A549 (cell line): Measurements from ENCODE around the gene SCYL1. TPM values are rescaled to one million over a fixed set of nuclear protein-coding genes. Genes with fewer than 3 reads are reported as not detected.
A peak's percentile ranks its signal among the peaks of the same experiment; 100 is the strongest.

Experiments
- ATAC-seq, 2 experiments: fragments of 200-7000 bp in 1 of 2; fragments of >200 bp in 1 of 2; cut with Nextera tagmentation in 1 of 2; cut with Tn5 transposase in 1 of 2; 3 replicates each; pipeline versions ENCODE4 v1.8.0 to v1.9.1; 2018 to 2020; ENCODE audit warnings: mild to moderate bottlenecking in 1 of 2, moderate library complexity in 1 of 2
- CTCF ChIA-PET: fragments of 300-600 bp; sonication (Branson Sonifier 250); formaldehyde crosslinking; extraction: SDS; loops from one replicate; lab custom pipeline; 2021; ENCODE audit warnings: antibody characterized with exemption, inconsistent platforms; lab: Yijun Ruan, JAX
- POLR2A ChIA-PET: fragments of 350-600 bp; formaldehyde crosslinking; extraction: SDS; loops from one replicate; lab custom pipeline; 2021; ENCODE audit warnings: antibody characterized with exemption, inconsistent platforms; lab: Yijun Ruan, JAX
- DNase-seq, 2 experiments: peaks; one replicate each; pipeline versions ENCODE4 v3.0.0 to v3.0.0-alpha.2; 2011 to 2016; ENCODE audit warnings: low read depth in 1 of 2, low spot score in 1 of 2
- FAIRE-seq: peaks from 2 replicates; lab custom pipeline; 2011; peaks lifted over from hg19 to GRCh38; lab: Jason Lieb, UNC
- H3K27ac ChIP-seq, 2 experiments: fragments of >200 bp; sonication (Bioruptor Twin); formaldehyde crosslinking; 3 replicates each; pipeline ENCODE4 v1.5.1; 2016 to 2017
- H3K4me1 ChIP-seq: fragments of >200 bp; sonication (Bioruptor Twin); formaldehyde crosslinking; 3 replicates; pipeline ENCODE4 v1.6.1; 2016
- H3K4me2 ChIP-seq: fragments of >200 bp; sonication (Bioruptor Twin); formaldehyde crosslinking; 3 replicates; pipeline ENCODE4 v1.6.1; 2016
- H3K4me3 ChIP-seq: fragments of >200 bp; sonication (Bioruptor Twin); formaldehyde crosslinking; 3 replicates; pipeline ENCODE4 v1.5.1; 2016
- H3K9me3 ChIP-seq: fragments of >200 bp; sonication (Bioruptor Twin); formaldehyde crosslinking; 3 replicates; pipeline ENCODE4 v1.6.1; 2016
- CBX2 ChIP-seq: fragments of 200-600 bp; sonication (generic); IDR thresholded peaks from 2 replicates; pipeline ENCODE4 v1.6.1; 2016; ENCODE audit warnings: low read depth, mild to moderate bottlenecking, borderline replicate concordance
- CBX8 ChIP-seq: fragments of 200-600 bp; sonication (generic); IDR thresholded peaks from 2 replicates; pipeline ENCODE4 v1.6.1; 2016
- CEBPB ChIP-seq, 2 experiments: fragments of >200 bp in 1 of 2; sonication (Bioruptor Twin) in 1 of 2; formaldehyde crosslinking in 1 of 2; IDR thresholded peaks; 2 replicates each; pipeline ENCODE4 v1.6.1; 2012 to 2016
- CHD4 ChIP-seq: fragments of 200-600 bp; sonication (generic); IDR thresholded peaks from 2 replicates; pipeline ENCODE4 v1.6.1; 2016; ENCODE audit warnings: antibody characterized with exemption, mild to moderate bottlenecking, borderline replicate concordance
- E2F6 ChIP-seq: IDR thresholded peaks from 2 replicates; pipeline ENCODE4 v1.6.1; 2012; ENCODE audit warnings: low read depth, borderline replicate concordance
- EHF ChIP-seq: fragments of 250-450 bp; sonication (Bioruptor Pico); IDR thresholded peaks from 2 replicates; pipeline ENCODE4 v1.5.0; 2020; ENCODE audit warnings: mild to moderate bottlenecking
- EHMT2 ChIP-seq: fragments of 200-600 bp; sonication (generic); IDR thresholded peaks from 2 replicates; pipeline ENCODE4 v1.6.1; 2016; ENCODE audit warnings: antibody characterized with exemption, low read depth, mild to moderate bottlenecking, moderate library complexity
- FOSB ChIP-seq: fragments of 250-450 bp; sonication (Bioruptor Pico); IDR thresholded peaks from 2 replicates; pipeline ENCODE4 v1.5.0; 2020; ENCODE audit warnings: mild to moderate bottlenecking, moderate library complexity
- FOSL2 ChIP-seq, 2 experiments: fragments of 450-650 bp in 1 of 2; fragments of >200 bp in 1 of 2; sonication (Bioruptor Twin) in 1 of 2; formaldehyde crosslinking; IDR thresholded peaks; 2 replicates each; pipeline versions ENCODE4 v1.5.0 to v1.6.1; 2016 to 2020; ENCODE audit warnings: mild to moderate bottlenecking in 1 of 2, moderate library complexity in 1 of 2
- FOXS1 ChIP-seq: fragments of 250-450 bp; sonication (Bioruptor Pico); IDR thresholded peaks from 2 replicates; pipeline ENCODE4 v1.5.0; 2020; ENCODE audit warnings: mild to moderate bottlenecking, moderate library complexity
- HDAC2 ChIP-seq: fragments of 200-600 bp; sonication (generic); IDR thresholded peaks from 2 replicates; pipeline ENCODE4 v1.6.1; 2016
- HOXA7 ChIP-seq: fragments of 250-450 bp; sonication (Bioruptor Pico); IDR thresholded peaks from 2 replicates; pipeline ENCODE4 v1.5.0; 2020; ENCODE audit warnings: mild to moderate bottlenecking, moderate library complexity
- JUN ChIP-seq, 2 experiments: fragments of >200 bp; sonication (Bioruptor Twin); formaldehyde crosslinking; IDR thresholded peaks; 2 replicates in 1 of 2; 3 replicates in 1 of 2; pipeline ENCODE4 v1.6.1; 2016 to 2017
- KDM1A ChIP-seq: fragments of 200-600 bp; sonication (generic); IDR thresholded peaks from 2 replicates; pipeline ENCODE4 v1.6.1; 2016; ENCODE audit warnings: low read depth, mild to moderate bottlenecking
- MAZ ChIP-seq: fragments of 150-350 bp; IDR thresholded peaks from 2 replicates; pipeline ENCODE4 v1.6.1; 2014; ENCODE audit warnings: antibody characterized with exemption, low read depth, low read length, borderline replicate concordance
- NR3C1 ChIP-seq: fragments of >200 bp; sonication (Bioruptor Twin); formaldehyde crosslinking; IDR thresholded peaks from 3 replicates; pipeline ENCODE4 v1.6.1; 2017
- PBX3 ChIP-seq: IDR thresholded peaks from 2 replicates; pipeline ENCODE4 v1.6.1; 2012
- POLR2A ChIP-seq: IDR thresholded peaks from 2 replicates; pipeline ENCODE4 v1.6.1; 2012; ENCODE audit warnings: mild to moderate bottlenecking, low read length
- POLR2AphosphoS2 ChIP-seq: conservative IDR thresholded peaks from 2 replicates; pipeline ENCODE4 v1.6.1; 2012; ENCODE audit warnings: low read length, improper control_type of control experiment, inconsistent platforms
- RAD21 ChIP-seq, 2 experiments: fragments of >200 bp in 1 of 2; sonication (Bioruptor Twin) in 1 of 2; formaldehyde crosslinking in 1 of 2; IDR thresholded peaks in 1 of 2; conservative IDR thresholded peaks in 1 of 2; 2 replicates in 1 of 2; 3 replicates in 1 of 2; pipeline ENCODE4 v1.6.1; 2012 to 2018; ENCODE audit warnings: inconsistent platforms in 1 of 2
- RNF2 ChIP-seq: fragments of 200-600 bp; sonication (generic); IDR thresholded peaks from 2 replicates; pipeline ENCODE4 v1.6.1; 2016; ENCODE audit warnings: low read depth, mild to moderate bottlenecking, antibody characterized with exemption, moderate library complexity, borderline replicate concordance
- TFCP2L1 ChIP-seq: fragments of 250-450 bp; sonication (Bioruptor Pico); IDR thresholded peaks from 2 replicates; pipeline ENCODE4 v1.5.0; 2021; ENCODE audit warnings: mild to moderate bottlenecking
- ZC3H11A ChIP-seq: fragments of 450-650 bp; IDR thresholded peaks from 2 replicates; pipeline ENCODE4 v1.6.1; 2014; ENCODE audit warnings: antibody characterized with exemption, mild to moderate bottlenecking
- WGBS: methylation state at CpG from one replicate; pipeline ENCODE4 v1.1.6; 2017; ENCODE audit errors: missing lambda C conversion rate; 5-methylcytosine and 5-hydroxymethylcytosine counted together
- polyA plus RNA-seq, 4 experiments: library from polyadenylated mRNA; depleted of rRNA in 3 of 4; stranded (reverse); fragments of >200 nt; fragmentation: RNase III in 1 of 4; extraction: RNeasy Plus Mini Kit Qiagen cat#74134 plus additional on column Dnase treatment in 1 of 4; gene quantifications; 2 replicates in 3 of 4; 3 replicates in 1 of 4; pipeline ENCODE4 v1.2.3, GENCODE V29; 2011 to 2017
- TF ChIP-seq, protein P1 (sequence below): fragments of >200 bp; sonication (Bioruptor Twin); formaldehyde crosslinking; IDR thresholded peaks from 2 replicates; pipeline ENCODE4 v1.6.1; 2016
- TF ChIP-seq, protein P2 (sequence below): fragments of 450-650 bp; IDR thresholded peaks from 2 replicates; pipeline ENCODE4 v1.6.1; 2014; ENCODE audit warnings: antibody characterized with exemption
- TF ChIP-seq, protein P3 (sequence below): fragments of 250-450 bp; sonication (Bioruptor Pico); IDR thresholded peaks from 2 replicates; pipeline ENCODE4 v1.5.0; 2021; ENCODE audit warnings: mild to moderate bottlenecking, moderate library complexity, borderline replicate concordance

Gene SCYL1
- polyA plus RNA-seq, 2 of the 4 experiments (the other 2 are of a cell fraction), result 30.8 to 46.8 TPM

DNA sequence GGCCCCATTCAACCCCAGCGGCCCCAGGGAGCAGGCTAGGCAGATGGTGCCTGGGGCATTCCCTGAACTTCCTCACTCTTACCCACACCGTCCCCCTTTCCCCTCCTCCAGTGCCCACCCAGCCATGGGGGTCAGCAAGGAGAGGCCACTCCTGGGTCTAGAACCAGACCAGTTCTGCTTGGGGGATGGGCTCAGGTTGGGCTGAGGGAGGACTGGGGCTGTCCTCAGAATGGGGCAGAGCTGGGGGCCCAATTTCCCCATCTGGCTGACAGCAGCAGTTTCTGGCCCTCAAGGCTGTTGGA is 12.4 kb downstream of the SCYL1 start:
- DNase-seq (no peak), FAIRE-seq (no peak), ATAC-seq (no peak)
- Histone ChIP-seq H3K4me3 (no peak overlapping the region), H3K27ac (no peak overlapping the region), H3K4me2 (no peak overlapping the region), H3K4me1 (peaks cover 10% of the 10 kb centered on the region), H3K9me3 (no peaks in the 10 kb centered on the region)
- TF ChIP-seq, protein P1, sequence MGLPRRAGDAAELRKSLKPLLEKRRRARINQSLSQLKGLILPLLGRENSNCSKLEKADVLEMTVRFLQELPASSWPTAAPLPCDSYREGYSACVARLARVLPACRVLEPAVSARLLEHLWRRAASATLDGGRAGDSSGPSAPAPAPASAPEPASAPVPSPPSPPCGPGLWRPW, result no peak
- TF ChIP-seq KDM1A (no peak), CBX8 (no peak), EHMT2 (no peak), FOXS1 (no peak), CEBPB (IDR thresholded peaks at IDR 0.05) (no peak), JUN (IDR thresholded peaks at IDR 0.05) (peak in 1 of 2 experiments; percentile 38; a peak in 1 of 5 replicates), HOXA7 (no peak), POLR2A (no peak), RNF2 (no peak), PBX3 (0 out of 2 replicates have a peak, but pooled peaks have one; percentile 2), TFCP2L1 (CRISPR knock-in tag) (no peak)
- TF ChIP-seq, protein P2, sequence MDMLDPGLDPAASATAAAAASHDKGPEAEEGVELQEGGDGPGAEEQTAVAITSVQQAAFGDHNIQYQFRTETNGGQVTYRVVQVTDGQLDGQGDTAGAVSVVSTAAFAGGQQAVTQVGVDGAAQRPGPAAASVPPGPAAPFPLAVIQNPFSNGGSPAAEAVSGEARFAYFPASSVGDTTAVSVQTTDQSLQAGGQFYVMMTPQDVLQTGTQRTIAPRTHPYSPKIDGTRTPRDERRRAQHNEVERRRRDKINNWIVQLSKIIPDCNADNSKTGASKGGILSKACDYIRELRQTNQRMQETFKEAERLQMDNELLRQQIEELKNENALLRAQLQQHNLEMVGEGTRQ, result no peak
- TF ChIP-seq, protein P3, sequence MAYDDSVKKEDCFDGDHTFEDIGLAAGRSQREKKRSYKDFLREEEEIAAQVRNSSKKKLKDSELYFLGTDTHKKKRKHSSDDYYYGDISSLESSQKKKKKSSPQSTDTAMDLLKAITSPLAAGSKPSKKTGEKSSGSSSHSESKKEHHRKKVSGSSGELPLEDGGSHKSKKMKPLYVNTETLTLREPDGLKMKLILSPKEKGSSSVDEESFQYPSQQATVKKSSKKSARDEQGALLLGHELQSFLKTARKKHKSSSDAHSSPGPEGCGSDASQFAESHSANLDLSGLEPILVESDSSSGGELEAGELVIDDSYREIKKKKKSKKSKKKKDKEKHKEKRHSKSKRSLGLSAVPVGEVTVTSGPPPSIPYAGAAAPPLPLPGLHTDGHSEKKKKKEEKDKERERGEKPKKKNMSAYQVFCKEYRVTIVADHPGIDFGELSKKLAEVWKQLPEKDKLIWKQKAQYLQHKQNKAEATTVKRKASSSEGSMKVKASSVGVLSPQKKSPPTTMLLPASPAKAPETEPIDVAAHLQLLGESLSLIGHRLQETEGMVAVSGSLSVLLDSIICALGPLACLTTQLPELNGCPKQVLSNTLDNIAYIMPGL (CRISPR knock-in tag), result no peak
- POLR2A ChIA-PET, result interaction anchor here (1.3 kb wide), 1 partner anchor 57 kb away, joined by 3 read pairs; no protein-coding TSS in a partner anchor
- 100% methylated on average over 2 of the region's 2 CpGs for WGBS
- CTCF ChIA-PET, result interaction anchor here (0.5 to 15.3 kb wide), 11 partner anchors 6 to 1093 kb away, joined by 3 to 393 read pairs (median 4); partner anchors contain the start of genes FAM89B, LTBP3 and ZNRD2

DNA sequence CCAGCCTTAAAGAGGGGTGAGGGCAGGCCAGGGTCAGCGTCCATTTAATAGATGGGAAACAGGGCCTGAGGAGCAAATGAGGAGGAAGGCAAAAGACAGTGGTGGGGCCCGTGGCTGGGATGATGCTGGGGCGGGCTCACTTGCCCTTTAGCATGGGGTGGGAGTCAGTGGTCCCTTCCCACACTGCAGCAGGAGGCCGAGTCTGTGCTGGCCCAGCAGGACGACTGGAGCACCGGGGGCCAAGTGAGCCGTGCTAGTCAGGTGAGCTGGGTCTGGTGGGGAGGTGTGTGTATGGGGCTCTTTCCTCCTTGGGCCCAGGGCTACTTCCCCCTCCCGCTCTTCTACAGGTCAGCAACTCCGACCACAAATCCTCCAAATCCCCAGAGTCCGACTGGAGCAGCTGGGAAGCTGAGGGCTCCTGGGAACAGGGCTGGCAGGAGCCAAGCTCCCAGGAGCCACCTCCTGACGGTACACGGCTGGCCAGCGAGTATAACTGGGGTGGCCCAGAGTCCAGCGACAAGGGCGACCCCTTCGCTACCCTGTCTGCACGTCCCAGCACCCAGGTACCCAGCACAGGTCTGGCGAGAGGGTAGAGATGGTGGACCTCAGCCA is 12.8 kb downstream of the SCYL1 start:
- DNase-seq (no peak), ATAC-seq (no peak), FAIRE-seq (no peak)
- Histone ChIP-seq H3K9me3 (no peaks in the 10 kb centered on the region), H3K4me2 (no peak overlapping the region), H3K27ac (no peak overlapping the region), H3K4me3 (no peak overlapping the region), H3K4me1 (peaks cover 10% of the 10 kb centered on the region)
- 92% methylated on average over 18 of the region's 18 CpGs for WGBS
- ChIA-PET CTCF (interaction anchor here (0.5 to 15.3 kb wide), 9 partner anchors 7 to 199 kb away, joined by 3 to 393 read pairs (median 4); partner anchors contain the start of genes FAM89B, LTBP3 and ZNRD2), POLR2A (interaction anchor here (1.3 kb wide), 1 partner anchor 56 kb away, joined by 3 read pairs; no protein-coding TSS in a partner anchor)
- TF ChIP-seq EHF (CRISPR knock-in tag) (no peak), NR3C1 (no peak), POLR2AphosphoS2 (no peak), JUN (IDR thresholded peaks at IDR 0.05) (0 out of 5 replicates have a peak, but pooled peaks of 1 of the 2 experiments have one; percentile 9)
- TF ChIP-seq, protein P1, result no peak

- Histone ChIP-seq H3K9me3 (no peaks in the 10 kb centered on the region), H3K4me2 (no peak overlapping the region), H3K4me3 (no peak overlapping the region), H3K4me1 (peaks cover 10% of the 10 kb centered on the region), H3K27ac (no peak overlapping the region)
- FAIRE-seq (no peak), ATAC-seq (no peak), DNase-seq (no peak)
- ChIA-PET POLR2A (interaction anchor here (4.5 kb wide), 1 partner anchor 32 kb away, joined by 23 read pairs; the partner anchor contains the start of gene ZNRD2), CTCF (interaction anchor here (0.9 to 15.3 kb wide), 7 partner anchors 7 to 122 kb away, joined by 3 to 393 read pairs (median 4); partner anchors contain the start of genes FAM89B, LTBP3 and ZNRD2)
- 97% methylated on average over 40 of the region's 43 CpGs for WGBS
- TF ChIP-seq MAZ (no peak), RAD21 (conservative IDR thresholded peaks at IDR 0.05 in 1 of 2, IDR thresholded peaks at IDR 0.05 in 1 of 2) (no peak), HDAC2 (no peak), E2F6 (no peak), CBX2 (no peak), ZC3H11A (no peak), CHD4 (no peak), FOSB (no peak), POLR2A (no peak), FOSL2 (IDR thresholded peaks at IDR 0.05) (no peak), FOSL2 (CRISPR knock-in tag; IDR thresholded peaks at IDR 0.05) (no peak)
These were observed 13.5 kb downstream of the SCYL1 start for GRCh38 chr11:65538232-65538914.
